ENCODE measurements around the gene CHMP4B.

GRCh38 chr20:33791540-33791939 lies 19.6 kb upstream of the CHMP4B start:
- TF ChIP-seq POLR2AphosphoS5 (IDR thresholded peaks at IDR 0.05), result no peak
- no peak for TF ChIP-seq CTCF (IDR thresholded peaks at IDR 0.05)
- TF ChIP-seq EP300 (IDR thresholded peaks at IDR 0.05), result no peak
- TF ChIP-seq POLR2A (IDR thresholded peaks at IDR 0.05), result no peak
